Measurements from ENCODE around the gene PDCD10. TPM values are rescaled to one million over a fixed set of nuclear protein-coding genes. Genes with fewer than 3 reads are reported as not detected.

The PDCD10 gene
- 31.2 TPM for total RNA-seq
- long read RNA-seq, partial matches to known transcripts = 1 of 5 reads
- long read RNA-seq, other reads (novel, unspliced or antisense) = 1 of 5 reads

GRCh38 chr3:167734498-167735232, at the start of gene PDCD10:
TSS of gene PDCD10 (minus strand) at chr3:167734892. CDS start at chr3:167720157, 14,735 bp downstream.
- peak; percentile 98 for ATAC-seq
- peak; percentile 99 for DNase-seq (ENCODE audit: missing footprints)
- intact Hi-C loops (cut with DNase I) = loop anchor here (5.0 kb wide), 2 partner anchors 78 to 148 kb away; no protein-coding TSS in a partner anchor

GRCh38 chr3:167783781-167784180, 49.1 kb upstream of the PDCD10 start:
- intact Hi-C loops (cut with DNase I) = no loop called here
- peak; percentile 48 for ATAC-seq
- DNase-seq (ENCODE audit: missing footprints) = no peak

- ATAC-seq (no peak), DNase-seq (ENCODE audit: missing footprints) (no peak)
- intact Hi-C loops (cut with DNase I) = no loop called here
Observed at GRCh38 chr3:167780214-167780883, 45.7 kb upstream of the PDCD10 start.

- DNase-seq (ENCODE audit: missing footprints) = no peak
- no peak for ATAC-seq
- intact Hi-C loops (cut with DNase I) = no loop called here
Observed at GRCh38 chr3:167777356-167777755, 42.7 kb upstream of the PDCD10 start.

GRCh38 chr3:167776066-167776685, 41.5 kb upstream of the PDCD10 start:
- intact Hi-C loops (cut with DNase I) = no loop called here
- ATAC-seq = no peak
- no peak for DNase-seq (ENCODE audit: missing footprints)

GRCh38 chr3:167773584-167773983, 38.9 kb upstream of the PDCD10 start:
- DNase-seq (ENCODE audit: missing footprints) (no peak), ATAC-seq (no peak)
- intact Hi-C loops (cut with DNase I) = no loop called here

- intact Hi-C loops (cut with DNase I) = no loop called here
- ATAC-seq (no peak), DNase-seq (ENCODE audit: missing footprints) (no peak)
Observed at GRCh38 chr3:167772992-167773391, 38.3 kb upstream of the PDCD10 start.

- DNase-seq (ENCODE audit: missing footprints) = no peak
- no peak for ATAC-seq
- intact Hi-C loops (cut with DNase I) = no loop called here
Observed at GRCh38 chr3:167762296-167762695, 27.6 kb upstream of the PDCD10 start.

- DNase-seq (ENCODE audit: missing footprints) = no peak
- intact Hi-C loops (cut with DNase I) = no loop called here
- ATAC-seq = no peak
Observed at GRCh38 chr3:167761302-167761701, 26.6 kb upstream of the PDCD10 start.

GRCh38 chr3:167754049-167754448, 19.4 kb upstream of the PDCD10 start:
- DNase-seq (ENCODE audit: missing footprints) = no peak
- intact Hi-C loops (cut with DNase I) = no loop called here
- ATAC-seq = no peak

- intact Hi-C loops (cut with DNase I) = no loop called here
- ATAC-seq (no peak), DNase-seq (ENCODE audit: missing footprints) (no peak)
Observed at GRCh38 chr3:167750272-167750971, 15.7 kb upstream of the PDCD10 start.

GRCh38 chr3:167749728-167750127, 15.0 kb upstream of the PDCD10 start:
- ATAC-seq (no peak), DNase-seq (ENCODE audit: missing footprints) (no peak)
- intact Hi-C loops (cut with DNase I) = loop anchor here (1.0 kb wide), 1 partner anchor 16 kb away; no protein-coding TSS in a partner anchor

- ATAC-seq = no peak
- intact Hi-C loops (cut with DNase I) = loop anchor here (1.0 kb wide), 1 partner anchor 16 kb away; no protein-coding TSS in a partner anchor
- DNase-seq (ENCODE audit: missing footprints) = no peak
Observed at GRCh38 chr3:167749209-167749608, 14.5 kb upstream of the PDCD10 start.

- intact Hi-C loops (cut with DNase I) = no loop called here
- no peak for ATAC-seq
- no peak for DNase-seq (ENCODE audit: missing footprints)
Observed at GRCh38 chr3:167743799-167744198, 9.1 kb upstream of the PDCD10 start.

- ATAC-seq = no peak
- intact Hi-C loops (cut with DNase I) = no loop called here
- no peak for DNase-seq (ENCODE audit: missing footprints)
Observed at GRCh38 chr3:167742338-167742737, 7.6 kb upstream of the PDCD10 start.

GRCh38 chr3:167740961-167741587, 6.4 kb upstream of the PDCD10 start:
- ATAC-seq (no peak), DNase-seq (ENCODE audit: missing footprints) (no peak)
- intact Hi-C loops (cut with DNase I) = no loop called here

GRCh38 chr3:167739190-167739810, 4.6 kb upstream of the PDCD10 start:
- DNase-seq (ENCODE audit: missing footprints) (no peak), ATAC-seq (no peak)
- intact Hi-C loops (cut with DNase I) = loop anchor here (5.0 kb wide), 2 partner anchors 73 to 143 kb away; no protein-coding TSS in a partner anchor

- ATAC-seq = no peak
- no peak for DNase-seq (ENCODE audit: missing footprints)
- intact Hi-C loops (cut with DNase I) = loop anchor here (5.0 kb wide), 2 partner anchors 74 to 144 kb away; no protein-coding TSS in a partner anchor
Observed at GRCh38 chr3:167738037-167738436, 3.3 kb upstream of the PDCD10 start.
